ENCODE results near the gene ADGRF1. TPM values are rescaled to one million over a fixed set of nuclear protein-coding genes. Genes with fewer than 3 reads are reported as not detected.
"Not testable (repeated sequence)": the region's sequence is repeated elsewhere in the genome, so short reads cannot be mapped to it uniquely, and the experiment has no call there.

The ADGRF1 gene
- total and polyA plus RNA-seq, 2 donors from 2014 or later, result 28.6 to 58.8 TPM

GRCh38 chr6:46990818-46991510 is 51.2 kb downstream of the ADGRF1 start:
- DNase-seq (peak in 3 of 5 donors; percentile 32 to 88 (median 83)), FAIRE-seq (peak; percentile 66)
- H3K4me3 ChIP-seq (ENCODE audit: low read length in 3 of 3); H3K9me3 ChIP-seq (ENCODE audit: control insufficient read depth in 2 of 3, insufficient read depth in 1 of 3, low read length in 3 of 3); H3K9ac ChIP-seq (ENCODE audit: low read length in 3 of 3); H3K4me1 ChIP-seq (ENCODE audit: control insufficient read depth in 2 of 3, insufficient read depth in 2 of 3, low read depth in 1 of 3, low read length in 3 of 3); H3K27me3 ChIP-seq (ENCODE audit: control insufficient read depth, insufficient read depth, low read length); H3K36me3 ChIP-seq (ENCODE audit: control insufficient read depth in 2 of 3, insufficient read depth in 3 of 3, low read length in 3 of 3); H3K27ac ChIP-seq (ENCODE audit: low read depth in 2 of 2, low read length in 2 of 2); intact Hi-C loops (cut with DNase I): not testable (repeated sequence)
- peak; percentile 68 for TF ChIP-seq CTCF (IDR thresholded peaks at IDR 0.05; ENCODE audit: borderline replicate concordance, extremely low read depth, insufficient read depth)

- Histone ChIP-seq H3K36me3 (ENCODE audit: control insufficient read depth in 2 of 3, insufficient read depth in 3 of 3, low read length in 3 of 3) (no peaks in the 10 kb centered on the region), H3K27ac (ENCODE audit: low read depth in 2 of 2, low read length in 2 of 2) (peak overlapping the region; percentile 25 to 44), H3K9me3 (ENCODE audit: control insufficient read depth in 2 of 3, insufficient read depth in 1 of 3, low read length in 3 of 3) (no peaks in the 10 kb centered on the region), H3K27me3 (ENCODE audit: control insufficient read depth, insufficient read depth, low read length) (no peaks in the 10 kb centered on the region), H3K4me3 (ENCODE audit: low read length in 3 of 3) (no peak overlapping the region), H3K4me1 (ENCODE audit: control insufficient read depth in 2 of 3, insufficient read depth in 2 of 3, low read depth in 1 of 3, low read length in 3 of 3) (peaks cover 0 to 8% (median 0%) of the 10 kb centered on the region in 3 donors), H3K9ac (ENCODE audit: low read length in 3 of 3) (no peak overlapping the region)
- no peak for FAIRE-seq
- intact Hi-C loops (cut with DNase I), result no loop called here
- no peak for DNase-seq
- no peak for TF ChIP-seq CTCF (IDR thresholded peaks at IDR 0.05; ENCODE audit: borderline replicate concordance, extremely low read depth, insufficient read depth)
Measured at GRCh38 chr6:46990031-46990644, 52.0 kb downstream of the ADGRF1 start.

- intact Hi-C loops (cut with DNase I), result no loop called here
- H3K4me1 ChIP-seq (ENCODE audit: control insufficient read depth in 2 of 3, insufficient read depth in 2 of 3, low read depth in 1 of 3, low read length in 3 of 3), result peaks cover 0 to 12% (median 0%) of the 10 kb centered on the region in 3 donors
- H3K9me3 ChIP-seq (ENCODE audit: control insufficient read depth in 2 of 3, insufficient read depth in 1 of 3, low read length in 3 of 3), result no peaks in the 10 kb centered on the region
- no peak for TF ChIP-seq CTCF (IDR thresholded peaks at IDR 0.05; ENCODE audit: borderline replicate concordance, extremely low read depth, insufficient read depth)
- DNase-seq, result no peak
- no peak for FAIRE-seq
- no peaks in the 10 kb centered on the region for H3K27me3 ChIP-seq (ENCODE audit: control insufficient read depth, insufficient read depth, low read length)
- H3K4me3 ChIP-seq (ENCODE audit: low read length in 3 of 3), result no peak overlapping the region
- no peak overlapping the region for H3K9ac ChIP-seq (ENCODE audit: low read length in 3 of 3)
- peak overlapping the region; percentile 25 to 44 for H3K27ac ChIP-seq (ENCODE audit: low read depth in 2 of 2, low read length in 2 of 2)
- no peaks in the 10 kb centered on the region for H3K36me3 ChIP-seq (ENCODE audit: control insufficient read depth in 2 of 3, insufficient read depth in 3 of 3, low read length in 3 of 3)
Measured at GRCh38 chr6:46989398-46989797, 52.7 kb downstream of the ADGRF1 start.
